Progenitor cell of endocrine pancreas (in vitro differentiated cells): ENCODE data around the gene BLOC1S2. TPM values are rescaled to one million over a fixed set of nuclear protein-coding genes. Genes with fewer than 3 reads are reported as not detected.

Experiments used
- DNase-seq: peaks from one replicate; pipeline ENCODE4 v3.0.0; 2021; ENCODE audit warnings: low spot score; ENCODE audit not compliant: unreplicated experiment
- H3K27ac Mint-ChIP-seq: 2 replicates; pipeline ENCODE4 v1.8.0; 2021; ENCODE audit warnings: mild to moderate bottlenecking, moderate library complexity, mixed read lengths
- H3K27me3 Mint-ChIP-seq: 2 replicates; pipeline ENCODE4 v1.8.0; 2021; ENCODE audit warnings: mixed read lengths
- H3K36me3 Mint-ChIP-seq: 2 replicates; pipeline ENCODE4 v1.8.0; 2022; ENCODE audit warnings: mixed read lengths; ENCODE audit not compliant: insufficient read depth
- H3K4me1 Mint-ChIP-seq: 2 replicates; pipeline ENCODE4 v1.8.0; 2021; ENCODE audit warnings: low read depth, mixed read lengths
- H3K4me3 Mint-ChIP-seq: 2 replicates; pipeline ENCODE4 v1.8.0; 2021; ENCODE audit warnings: low read depth, mild to moderate bottlenecking, moderate library complexity, mixed read lengths
- H3K9me3 Mint-ChIP-seq: 2 replicates; pipeline ENCODE4 v1.8.0; 2021; ENCODE audit warnings: low read depth, mixed read lengths
- total RNA-seq: library from RNA; stranded (reverse); gene quantifications from 2 replicates; pipeline ENCODE4 v1.2.1, GENCODE V29; 2021
- TF ChIP-seq, protein P1 (sequence below): fragments of 200-600 bp; sonication (generic); IDR thresholded peaks from one replicate; pipeline ENCODE4 v1.5.0; 2021; ENCODE audit warnings: antibody characterized with exemption, mild to moderate bottlenecking; ENCODE audit not compliant: unreplicated experiment

Gene BLOC1S2
- total RNA-seq, 1 donor from 2014 or later, result 28.7 TPM

DNA sequence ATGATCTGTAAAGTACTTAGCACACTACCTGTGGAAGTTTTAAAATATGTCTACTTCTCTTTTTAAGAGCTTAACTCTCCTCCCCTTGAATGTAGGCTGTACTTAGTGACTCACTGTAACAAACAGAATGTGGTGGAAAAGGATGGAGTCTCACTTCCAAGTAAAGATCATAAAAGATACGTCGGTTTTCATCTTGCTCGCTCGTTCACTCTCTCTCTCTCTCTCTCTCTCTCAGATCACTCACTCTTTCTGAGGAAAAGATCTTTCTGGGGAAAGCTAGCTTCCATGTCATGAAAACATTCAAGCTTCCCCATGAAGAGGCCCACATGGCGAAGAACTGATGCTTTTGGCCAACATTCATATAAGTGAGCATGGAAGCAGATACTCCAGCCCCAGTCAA, 62.6 kb downstream of the BLOC1S2 start:
- Mint-ChIP-seq H3K27me3 (no peaks in the 10 kb centered on the region), H3K4me3 (no peak overlapping the region), H3K27ac (no peak overlapping the region), H3K4me1 (peaks cover 3% of the 10 kb centered on the region), H3K9me3 (no peaks in the 10 kb centered on the region), H3K36me3 (peaks cover 15% of the 10 kb centered on the region)
- DNase-seq, result no peak
- TF ChIP-seq, protein P1, sequence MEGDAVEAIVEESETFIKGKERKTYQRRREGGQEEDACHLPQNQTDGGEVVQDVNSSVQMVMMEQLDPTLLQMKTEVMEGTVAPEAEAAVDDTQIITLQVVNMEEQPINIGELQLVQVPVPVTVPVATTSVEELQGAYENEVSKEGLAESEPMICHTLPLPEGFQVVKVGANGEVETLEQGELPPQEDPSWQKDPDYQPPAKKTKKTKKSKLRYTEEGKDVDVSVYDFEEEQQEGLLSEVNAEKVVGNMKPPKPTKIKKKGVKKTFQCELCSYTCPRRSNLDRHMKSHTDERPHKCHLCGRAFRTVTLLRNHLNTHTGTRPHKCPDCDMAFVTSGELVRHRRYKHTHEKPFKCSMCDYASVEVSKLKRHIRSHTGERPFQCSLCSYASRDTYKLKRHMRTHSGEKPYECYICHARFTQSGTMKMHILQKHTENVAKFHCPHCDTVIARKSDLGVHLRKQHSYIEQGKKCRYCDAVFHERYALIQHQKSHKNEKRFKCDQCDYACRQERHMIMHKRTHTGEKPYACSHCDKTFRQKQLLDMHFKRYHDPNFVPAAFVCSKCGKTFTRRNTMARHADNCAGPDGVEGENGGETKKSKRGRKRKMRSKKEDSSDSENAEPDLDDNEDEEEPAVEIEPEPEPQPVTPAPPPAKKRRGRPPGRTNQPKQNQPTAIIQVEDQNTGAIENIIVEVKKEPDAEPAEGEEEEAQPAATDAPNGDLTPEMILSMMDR, result no peak

Other genes with a start within 250 kb of the BLOC1S2 start
- gene CPN1, start 204.8 kb downstream of the BLOC1S2 start, total RNA-seq, result 4.1 and 4.5 TPM in 2 replicates
- 43.7 and 49.5 TPM in 2 replicates for gene ERLIN1, start 100.7 kb downstream of the BLOC1S2 start, total RNA-seq
- 21.7 and 22.6 TPM in 2 replicates for gene CHUK, start 57.1 kb downstream of the BLOC1S2 start, total RNA-seq
- 23.3 and 23.8 TPM in 2 replicates for gene CWF19L1, start 19.0 kb downstream of the BLOC1S2 start, total RNA-seq
- 0.38 TPM in 1 of 2 replicates, not detected in the other for gene PKD2L1, start 43.5 kb upstream of the BLOC1S2 start, total RNA-seq
- 281 and 309 TPM in 2 replicates for gene SCD, start 60.6 kb upstream of the BLOC1S2 start, total RNA-seq
- gene WNT8B, start 176.3 kb upstream of the BLOC1S2 start, total RNA-seq, result 2.8 and 3.1 TPM in 2 replicates
- gene SEC31B, start 233.2 kb upstream of the BLOC1S2 start, total RNA-seq, result 24.0 and 25.5 TPM in 2 replicates
- gene NDUFB8, start 243.2 kb upstream of the BLOC1S2 start, total RNA-seq, result 159 and 167 TPM in 2 replicates
- gene HIF1AN, start 249.3 kb upstream of the BLOC1S2 start, total RNA-seq, result 67.3 and 74.5 TPM in 2 replicates